Endothelial cell of coronary artery (primary cell): ENCODE results near the gene HBE1. TPM values are rescaled to one million over a fixed set of nuclear protein-coding genes. Genes with fewer than 3 reads are reported as not detected.

Experiments used
- total RNA-seq: library from RNA; depleted of rRNA; stranded (reverse); fragments of >200 nt; gene quantifications from 2 replicates; pipeline ENCODE4 v1.2.3, GENCODE V29; 2014

Gene HBE1
- total RNA-seq: 0.18 TPM in 1 of 2 replicates, not detected in the other

GRCh38 chr11:5269715-5270147, at the start of gene HBE1:
Gene HBE1 (minus strand): TSS chr11:5269945. CDS start chr11:5269890, 55 bp downstream.

GRCh38 chr11:5301846-5302245, 32.1 kb upstream of the HBE1 start, which contains the start of gene OR51B4:
Gene OR51B4 (minus strand): TSS chr11:5301946. CDS start chr11:5301946, 0 bp downstream.

GRCh38 chr11:5254646-5255413, 14.9 kb downstream of the HBE1 start, which contains the start of gene HBG2:
Gene HBG2 (minus strand): TSS chr11:5254781. CDS start chr11:5254728, 53 bp downstream.

GRCh38 chr11:5249807-5250396, 19.8 kb downstream of the HBE1 start, which contains the start of gene HBG1:
Gene HBG1 (minus strand): TSS chr11:5249857. CDS start chr11:5249804, 53 bp downstream.

GRCh38 chr11:5234381-5234834, 35.3 kb downstream of the HBE1 start, which contains the start of gene HBD:
Gene HBD (minus strand): TSS chr11:5234483. CDS start chr11:5234433, 50 bp downstream.

GRCh38 chr11:5226732-5227310, 42.9 kb downstream of the HBE1 start, which contains the start of gene HBB:
Gene HBB (minus strand): TSS chr11:5227071. CDS start chr11:5227021, 50 bp downstream.

Other genes starting within 250 kb of the HBE1 start
- gene OR52J3, start 223.4 kb downstream of the HBE1 start, total RNA-seq: not detected in 2 replicates
- not detected in 2 replicates for gene OR52E2, start 210.3 kb downstream of the HBE1 start, total RNA-seq
- gene OR52E1, start 200.4 kb downstream of the HBE1 start, total RNA-seq: not detected in 2 replicates
- not detected in 2 replicates for gene OR52A5, start 131.6 kb downstream of the HBE1 start, total RNA-seq
- gene OR52A1, start 115.2 kb downstream of the HBE1 start, total RNA-seq: not detected in 2 replicates
- not detected in 2 replicates for gene OR51V1, start 69.3 kb downstream of the HBE1 start, total RNA-seq
- gene HBB, start 42.9 kb downstream of the HBE1 start, total RNA-seq: not detected in 2 replicates
- not detected in 2 replicates for gene HBD, start 35.5 kb downstream of the HBE1 start, total RNA-seq
- not detected in 2 replicates for gene HBG1, start 20.1 kb downstream of the HBE1 start, total RNA-seq
- 0.18 TPM in 1 of 2 replicates, not detected in the other for gene HBG2, start 15.2 kb downstream of the HBE1 start, total RNA-seq
- gene OR51B4, start 32.0 kb upstream of the HBE1 start, total RNA-seq: not detected in 2 replicates
- gene OR51B2, start 54.4 kb upstream of the HBE1 start, total RNA-seq: not detected in 2 replicates
- gene OR51B5, start 73.6 kb upstream of the HBE1 start, total RNA-seq: not detected in 2 replicates
- not detected in 2 replicates for gene OR51B6, start 81.6 kb upstream of the HBE1 start, total RNA-seq
- gene OR51M1, start 113.9 kb upstream of the HBE1 start, total RNA-seq: not detected in 2 replicates
- gene OR51Q1, start 152.2 kb upstream of the HBE1 start, total RNA-seq: not detected in 2 replicates
- not detected in 2 replicates for gene OR51I1, start 171.6 kb upstream of the HBE1 start, total RNA-seq
- gene OR51I2, start 179.4 kb upstream of the HBE1 start, total RNA-seq: not detected in 2 replicates
- not detected in 2 replicates for gene OR52D1, start 218.7 kb upstream of the HBE1 start, total RNA-seq
- gene UBQLN3, start 240.0 kb upstream of the HBE1 start, total RNA-seq: 0.09 TPM in 1 of 2 replicates, not detected in the other
- under 0.01 TPM in 1 of 2 replicates, not detected in the other for gene UBQLNL, start 246.8 kb upstream of the HBE1 start, total RNA-seq